HAP-1 (cell line): ENCODE results near the gene PAM16.

Experiments used
- DNase-seq, 2 experiments: peaks; one replicate each; pipeline ENCODE4 v3.0.0-alpha.2; 2016 to 2020; ENCODE audit warnings: low spot score in 2 of 2
- H3K27me3 ChIP-seq: fragments of 250-450 bp; sonication (Bioruptor Pico); 2 replicates; pipeline ENCODE4 v1.5.1; 2020; ENCODE audit warnings: low read depth, mild to moderate bottlenecking, moderate library complexity
- H3K36me3 ChIP-seq: fragments of 250-450 bp; sonication (Bioruptor Pico); replicated peaks from 2 replicates; pipeline ENCODE4 v1.5.1; 2020; ENCODE audit warnings: mild to moderate bottlenecking
- H3K4me1 ChIP-seq: fragments of 250-450 bp; sonication (Bioruptor Pico); 2 replicates; pipeline ENCODE4 v1.5.1; 2020; ENCODE audit warnings: mild to moderate bottlenecking
- H3K4me3 ChIP-seq: fragments of 250-450 bp; sonication (Bioruptor Pico); 2 replicates; pipeline ENCODE4 v1.5.1; 2020; ENCODE audit warnings: mild to moderate bottlenecking, moderate library complexity
- H3K9me3 ChIP-seq: fragments of 250-450 bp; sonication (Bioruptor Pico); 2 replicates; pipeline ENCODE4 v1.5.1; 2020; ENCODE audit warnings: mild to moderate bottlenecking, moderate library complexity
- in situ Hi-C: fragments of 300-500 bp; cut with MboI; formaldehyde crosslinking; loops from 3 replicates; pipeline ENCODE4 v1.14.3; 2020; ENCODE audit warnings: low sequenced_read_pairs, inconsistent platforms, mixed read lengths

Gene PAM16

DNA sequence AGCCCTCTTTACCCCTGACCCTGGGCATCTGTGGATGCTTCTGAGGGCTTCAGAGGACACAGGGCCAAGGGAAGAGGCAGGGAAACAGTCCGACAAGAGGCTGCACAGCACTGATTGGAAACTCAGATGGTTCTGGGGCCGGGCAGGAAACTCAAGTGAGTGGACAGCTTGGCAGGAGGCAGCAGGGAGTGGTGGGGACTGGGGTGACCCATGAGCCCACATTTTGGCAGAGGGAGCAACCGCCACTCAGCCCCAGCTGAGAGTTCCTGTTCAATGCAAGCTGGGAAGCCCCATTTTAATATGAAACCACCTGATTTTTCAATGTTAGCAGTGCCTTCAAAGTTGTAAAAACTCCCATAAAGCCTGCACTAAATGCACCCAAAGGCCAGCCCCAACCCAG, 19.0 kb upstream of the PAM16 start:
- Histone ChIP-seq H3K9me3 (no peaks in the 10 kb centered on the region), H3K36me3 (0 out of 2 replicates have a peak, but pooled peaks cover 1% of the 10 kb centered on the region), H3K4me3 (no peak overlapping the region), H3K4me1 (no peaks in the 10 kb centered on the region), H3K27me3 (no peaks in the 10 kb centered on the region)
- no peak for DNase-seq
- in situ Hi-C loops = no loop called here

DNA sequence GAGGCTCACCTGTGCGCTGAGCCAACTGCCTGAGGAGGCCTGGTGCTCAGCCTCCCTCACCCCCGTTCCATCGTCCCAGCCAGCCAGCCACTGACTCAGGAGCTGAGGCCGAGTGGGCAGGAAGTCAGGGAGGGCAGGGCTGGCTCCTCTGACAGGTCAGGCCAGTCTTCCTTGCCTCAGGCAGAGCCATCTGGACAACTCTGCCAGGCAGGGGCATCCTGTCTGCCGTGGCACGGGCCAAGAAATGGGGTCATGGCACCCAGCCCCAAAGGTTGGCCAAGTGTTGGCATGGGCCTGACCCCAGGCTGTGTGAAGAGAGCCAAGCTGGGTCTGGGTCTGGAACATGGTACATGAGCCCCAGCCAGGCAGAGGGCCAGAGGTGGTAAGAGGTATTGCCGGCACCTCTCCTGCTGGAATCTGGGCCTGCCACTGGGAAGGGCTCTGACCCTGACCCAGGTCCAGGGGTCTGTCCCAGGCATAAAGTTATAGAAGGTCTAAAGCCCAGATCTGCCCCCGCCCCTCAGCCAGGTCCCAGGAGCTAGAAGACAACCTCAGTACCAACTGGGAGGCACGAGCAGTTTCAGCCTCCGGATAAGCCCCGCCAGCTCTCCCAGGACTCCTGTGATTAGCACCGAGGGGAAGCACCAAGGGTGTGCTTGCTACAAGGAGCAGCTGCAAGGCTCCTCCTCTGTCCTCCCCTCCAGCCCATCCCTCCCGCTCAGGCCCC, 18.0 kb upstream of the PAM16 start:
- H3K36me3 ChIP-seq = peaks cover 2% of the 10 kb centered on the region; the same call in 1 of the 2 replicates
- no peaks in the 10 kb centered on the region for H3K4me1 ChIP-seq
- no peaks in the 10 kb centered on the region for H3K27me3 ChIP-seq
- no peaks in the 10 kb centered on the region for H3K9me3 ChIP-seq
- in situ Hi-C loops = no loop called here
- no peak overlapping the region for H3K4me3 ChIP-seq
- DNase-seq = no peak

DNA sequence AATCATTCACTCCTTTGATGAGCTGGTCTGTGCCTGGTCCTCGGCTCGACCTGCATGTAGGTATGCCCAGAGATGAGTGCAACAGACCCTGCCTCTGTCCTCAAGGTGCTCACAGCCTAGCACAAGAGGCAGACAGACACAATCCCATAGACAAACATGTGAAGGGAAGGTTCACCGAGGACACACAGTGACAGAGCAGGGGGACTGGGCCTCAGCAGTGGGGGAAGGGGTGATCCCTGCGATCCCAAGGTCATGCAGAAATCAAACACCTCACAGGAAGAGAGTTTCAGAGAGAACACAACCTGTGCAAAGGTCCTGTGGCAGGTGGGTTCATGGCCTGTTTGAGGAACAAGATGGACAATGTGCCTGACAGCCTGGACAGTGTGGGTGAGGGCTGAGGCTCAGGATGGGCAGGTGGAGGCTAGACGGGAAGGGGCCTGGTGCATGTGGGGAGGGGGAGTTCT, 16.3 kb upstream of the PAM16 start:
- H3K4me1 ChIP-seq = no peaks in the 10 kb centered on the region
- in situ Hi-C loops = no loop called here
- H3K9me3 ChIP-seq = no peaks in the 10 kb centered on the region

DNA sequence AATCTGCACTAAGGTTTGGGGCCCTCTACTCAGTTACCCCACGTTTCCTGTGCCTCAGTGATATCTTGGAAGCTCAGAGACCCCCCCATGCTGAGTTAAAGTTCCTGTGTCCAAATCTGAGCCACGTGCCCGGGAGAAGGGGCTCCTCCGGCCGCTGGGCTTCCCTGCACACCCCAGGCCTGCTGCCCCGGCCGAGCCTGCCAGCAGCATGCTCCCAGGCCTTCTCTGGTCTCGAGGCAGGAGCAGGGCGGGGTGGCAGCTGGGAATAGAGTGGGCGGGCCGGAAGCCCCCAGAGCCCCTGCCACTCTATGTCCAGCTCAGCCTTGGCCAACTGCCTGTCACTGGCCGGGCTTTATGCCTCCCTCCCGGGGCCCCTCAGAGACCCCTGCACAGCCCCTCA, 14.9 kb upstream of the PAM16 start:
- Histone ChIP-seq H3K36me3 (peaks cover 2% of the 10 kb centered on the region), H3K9me3 (no peaks in the 10 kb centered on the region), H3K4me3 (no peak overlapping the region), H3K27me3 (no peaks in the 10 kb centered on the region), H3K4me1 (no peaks in the 10 kb centered on the region)
- DNase-seq = no peak
- in situ Hi-C loops = no loop called here

More for the DNA sequence above, 16.3 kb upstream of the PAM16 start:
- Histone ChIP-seq H3K27me3 (no peaks in the 10 kb centered on the region), H3K4me3 (no peak overlapping the region), H3K36me3 (peaks cover 2% of the 10 kb centered on the region)
- no peak for DNase-seq

DNA sequence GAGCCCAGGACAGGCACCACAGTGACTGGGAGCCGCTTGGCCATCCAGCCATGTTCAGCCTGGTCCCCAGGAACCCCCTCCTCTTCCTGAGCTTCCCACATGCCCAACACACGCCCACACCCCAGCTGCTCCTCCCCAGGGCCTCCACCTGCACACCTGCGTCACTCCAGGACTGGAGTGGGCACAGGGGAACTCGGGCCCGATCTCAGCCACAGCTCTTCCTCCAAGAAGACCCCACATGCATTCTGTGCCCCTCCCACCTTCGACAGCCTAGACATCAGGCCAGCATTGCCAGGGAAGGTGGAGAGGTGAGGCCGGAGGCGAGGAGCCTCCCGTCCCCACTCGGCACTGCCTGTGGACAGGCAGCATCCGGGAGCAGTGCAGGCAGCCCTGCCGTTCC, 14.5 kb upstream of the PAM16 start:
- no peaks in the 10 kb centered on the region for H3K27me3 ChIP-seq
- in situ Hi-C loops = no loop called here
- H3K4me1 ChIP-seq = no peaks in the 10 kb centered on the region
- no peak overlapping the region for H3K4me3 ChIP-seq
- H3K36me3 ChIP-seq = peaks cover 2% of the 10 kb centered on the region
- H3K9me3 ChIP-seq = no peaks in the 10 kb centered on the region
- no peak for DNase-seq

DNA sequence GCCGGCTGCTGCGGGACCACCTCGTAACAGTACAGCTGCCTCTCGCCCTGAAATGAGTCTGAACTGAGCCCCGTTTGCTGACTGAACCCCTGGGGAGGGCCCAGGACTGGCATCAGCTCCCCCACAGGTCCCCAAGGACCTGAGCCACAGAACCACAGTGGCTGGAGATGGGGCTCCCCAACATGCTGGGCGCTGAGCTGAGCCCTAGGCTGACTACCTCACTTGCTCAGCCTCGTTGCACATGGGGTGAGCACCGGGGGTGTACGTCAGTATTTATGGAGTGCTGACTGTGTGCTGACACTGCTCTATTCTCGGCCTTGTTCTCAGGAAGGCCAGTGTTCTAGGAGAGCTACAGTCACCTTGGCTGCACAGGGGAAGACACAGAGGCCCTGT, 13.9 kb upstream of the PAM16 start:
- Histone ChIP-seq H3K27me3 (no peaks in the 10 kb centered on the region), H3K9me3 (no peaks in the 10 kb centered on the region), H3K36me3 (peaks cover 2% of the 10 kb centered on the region), H3K4me1 (no peaks in the 10 kb centered on the region), H3K4me3 (no peak overlapping the region)
- in situ Hi-C loops = no loop called here
- DNase-seq = no peak

DNA sequence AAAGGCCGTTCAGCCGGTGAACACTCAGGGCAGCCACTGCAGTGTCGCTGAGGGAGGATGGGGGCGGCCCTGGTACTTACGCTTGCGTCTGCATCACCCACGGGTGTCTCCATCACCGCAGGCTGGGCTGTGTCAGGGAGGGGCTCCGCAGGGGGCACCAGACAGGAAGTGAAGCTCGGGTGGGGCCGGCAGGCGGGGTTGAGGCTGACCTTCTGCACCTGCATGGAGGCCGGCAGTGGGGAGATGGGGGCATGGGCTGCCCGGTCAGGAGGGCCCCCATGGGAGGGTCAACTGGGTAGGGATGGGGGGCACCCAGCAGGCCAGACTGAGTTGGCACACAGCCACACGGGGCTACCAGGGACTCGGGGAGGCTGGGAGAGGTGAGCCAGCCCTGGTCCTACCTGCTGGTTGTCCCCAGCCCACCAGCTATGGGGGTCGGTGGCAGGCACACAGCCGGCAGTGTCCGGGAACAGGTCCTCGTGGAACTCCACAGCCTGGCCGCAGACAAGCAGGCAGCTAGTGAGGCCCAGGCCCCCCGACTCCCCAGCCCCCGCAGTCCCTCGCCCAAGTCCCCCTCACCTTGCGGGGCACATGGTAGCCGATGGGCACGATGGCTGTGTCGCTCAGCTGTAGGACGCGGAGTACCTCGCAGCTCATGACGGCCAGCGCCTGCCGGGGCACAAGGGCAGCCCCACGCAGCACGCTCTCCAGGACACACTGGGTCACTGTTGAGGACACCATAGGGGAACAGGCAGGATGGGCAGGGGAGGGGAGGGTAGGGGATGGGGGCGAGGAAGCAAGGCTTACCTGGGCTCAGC, 13.3 kb upstream of the PAM16 start:
- in situ Hi-C loops = no loop called here
- Histone ChIP-seq H3K4me1 (no peaks in the 10 kb centered on the region), H3K27me3 (no peaks in the 10 kb centered on the region), H3K36me3 (peaks cover 2% of the 10 kb centered on the region), H3K9me3 (no peaks in the 10 kb centered on the region), H3K4me3 (no peak overlapping the region)
- no peak for DNase-seq

DNA sequence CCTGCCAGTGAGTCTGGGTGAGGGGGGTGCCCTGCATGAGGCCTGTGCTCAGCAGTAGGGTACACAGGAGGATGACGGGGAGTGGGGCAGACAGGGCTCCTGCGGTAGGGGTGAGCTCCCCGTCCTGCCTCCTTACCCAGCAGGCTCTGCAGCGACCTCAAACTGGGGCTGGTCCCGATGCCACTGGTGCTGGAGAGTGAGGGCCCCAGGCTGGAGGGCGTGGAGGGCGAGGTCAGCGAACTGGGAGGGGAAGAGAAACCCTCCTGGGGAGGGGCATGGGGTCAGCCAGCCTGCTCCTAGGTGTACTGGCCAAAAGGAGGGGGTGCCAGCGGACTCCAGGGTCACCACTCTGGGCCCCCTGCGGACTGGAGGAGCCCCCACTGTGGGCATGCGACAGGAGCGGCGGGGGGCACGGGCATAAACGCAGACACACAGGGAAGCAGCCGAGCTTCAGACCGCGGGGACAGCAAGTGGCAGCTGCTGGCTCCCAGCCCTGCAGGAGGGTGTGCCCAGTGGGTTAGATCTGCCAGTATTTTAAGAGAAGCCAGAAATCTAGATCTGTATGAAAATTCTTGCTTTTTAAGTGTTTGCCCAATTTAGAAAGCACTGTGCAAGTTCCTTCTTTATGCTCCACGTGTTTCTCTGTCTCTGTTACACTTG, 11.5 kb upstream of the PAM16 start:
- Histone ChIP-seq H3K36me3 (peaks cover 2% of the 10 kb centered on the region), H3K4me1 (no peaks in the 10 kb centered on the region), H3K4me3 (no peak overlapping the region), H3K27me3 (no peaks in the 10 kb centered on the region), H3K9me3 (no peaks in the 10 kb centered on the region)
- DNase-seq = no peak
- in situ Hi-C loops = no loop called here

DNA sequence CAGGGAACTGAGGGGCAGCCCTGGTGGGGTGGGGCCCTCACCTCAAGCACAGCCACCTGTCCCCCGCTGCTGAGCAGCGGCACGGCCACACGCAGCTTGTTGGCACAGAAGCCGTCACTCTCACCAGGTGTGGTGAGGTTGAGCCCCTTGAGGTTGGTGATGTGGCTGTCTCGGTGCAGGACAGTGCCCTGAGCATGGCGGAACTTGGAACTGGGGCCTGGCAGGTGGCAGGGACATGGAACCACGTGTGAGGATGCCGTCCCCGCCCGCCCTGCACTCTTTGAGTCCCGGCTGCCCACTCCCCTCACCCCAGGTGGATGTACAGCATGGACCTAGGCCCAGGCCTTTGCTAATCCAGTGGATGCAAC, 10.8 kb upstream of the PAM16 start:
- H3K4me1 ChIP-seq = no peaks in the 10 kb centered on the region
- no peaks in the 10 kb centered on the region for H3K27me3 ChIP-seq
- H3K36me3 ChIP-seq = peaks cover 2% of the 10 kb centered on the region
- DNase-seq = no peak
- H3K4me3 ChIP-seq = no peak overlapping the region
- in situ Hi-C loops = no loop called here
- H3K9me3 ChIP-seq = no peaks in the 10 kb centered on the region

DNA sequence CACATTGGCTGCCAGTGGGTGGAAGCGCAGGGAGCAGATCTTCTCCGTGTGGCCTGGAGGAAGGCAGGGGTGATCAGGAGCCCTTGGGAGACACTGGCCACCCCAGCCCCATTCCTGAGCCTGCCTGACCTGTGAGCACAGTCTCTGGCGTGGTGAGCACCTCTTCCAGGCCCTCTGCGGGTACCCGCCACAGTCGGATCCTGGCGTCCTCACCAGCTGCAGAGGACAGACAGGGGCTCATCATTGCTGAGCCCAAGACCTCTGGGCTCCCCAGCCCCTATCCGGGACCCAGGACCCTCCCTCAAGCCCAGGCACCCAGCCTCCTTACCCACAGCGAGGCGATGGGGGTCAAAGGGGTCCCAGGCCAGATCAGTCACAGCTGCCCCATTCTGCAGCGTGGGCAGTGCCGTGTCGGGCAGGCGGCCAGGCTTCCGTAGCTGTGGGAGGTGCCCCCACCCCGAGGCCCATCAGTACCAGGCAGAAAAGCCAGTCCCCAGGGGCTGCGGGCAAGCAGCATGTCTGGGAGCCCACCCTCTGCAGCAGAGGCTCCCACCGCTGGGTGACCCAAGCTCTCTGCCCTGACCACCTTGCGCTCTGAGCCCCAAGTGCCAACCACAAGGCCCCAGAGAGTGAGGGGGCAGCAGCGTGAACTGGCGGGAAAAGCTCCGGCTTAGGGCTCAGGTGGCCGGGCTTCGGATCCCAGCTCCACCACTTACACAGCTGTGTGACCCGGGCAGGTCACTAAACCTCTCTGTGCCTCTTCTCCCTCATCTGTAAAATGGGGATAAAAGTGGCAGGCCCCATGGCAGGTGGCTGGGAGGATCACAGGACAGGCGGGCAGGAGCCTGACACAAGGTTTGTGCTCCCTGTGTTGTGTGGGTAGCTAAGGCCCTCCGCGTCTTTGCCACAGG, 10.2 kb upstream of the PAM16 start:
- Histone ChIP-seq H3K4me3 (no peak overlapping the region), H3K9me3 (no peaks in the 10 kb centered on the region), H3K27me3 (no peaks in the 10 kb centered on the region), H3K36me3 (peaks cover 2% of the 10 kb centered on the region), H3K4me1 (no peaks in the 10 kb centered on the region)
- in situ Hi-C loops = no loop called here
- DNase-seq = no peak

DNA sequence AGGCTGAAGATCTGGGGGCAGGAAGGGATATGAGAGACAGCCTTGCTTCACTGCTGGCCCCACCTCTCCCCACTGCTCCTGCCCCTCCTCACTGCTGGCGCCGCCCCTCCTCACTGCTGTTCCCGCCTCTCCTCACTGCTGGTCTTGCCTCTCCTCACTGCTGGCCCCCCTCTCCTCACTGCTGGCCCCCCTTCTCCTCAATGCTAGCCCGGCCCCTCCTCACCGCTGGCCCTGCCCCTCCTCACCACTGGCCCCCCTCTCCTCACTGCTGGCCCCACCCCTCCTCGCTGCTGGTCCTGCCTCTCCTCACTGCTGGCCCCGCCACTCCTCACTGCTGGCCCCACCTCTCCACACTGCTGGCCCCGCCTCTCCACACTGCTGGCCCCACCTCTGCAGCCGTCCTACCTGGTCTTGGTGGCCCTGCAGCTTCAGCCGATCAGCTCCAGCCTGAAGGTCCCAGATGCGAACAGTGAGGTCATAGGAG, 9.5 kb upstream of the PAM16 start:
- in situ Hi-C loops = no loop called here
- peaks cover 2% of the 10 kb centered on the region for H3K36me3 ChIP-seq
- no peak overlapping the region for H3K4me3 ChIP-seq
- DNase-seq = peak; percentile 21 to 69
- no peaks in the 10 kb centered on the region for H3K9me3 ChIP-seq
- H3K27me3 ChIP-seq = no peaks in the 10 kb centered on the region
- no peaks in the 10 kb centered on the region for H3K4me1 ChIP-seq

DNA sequence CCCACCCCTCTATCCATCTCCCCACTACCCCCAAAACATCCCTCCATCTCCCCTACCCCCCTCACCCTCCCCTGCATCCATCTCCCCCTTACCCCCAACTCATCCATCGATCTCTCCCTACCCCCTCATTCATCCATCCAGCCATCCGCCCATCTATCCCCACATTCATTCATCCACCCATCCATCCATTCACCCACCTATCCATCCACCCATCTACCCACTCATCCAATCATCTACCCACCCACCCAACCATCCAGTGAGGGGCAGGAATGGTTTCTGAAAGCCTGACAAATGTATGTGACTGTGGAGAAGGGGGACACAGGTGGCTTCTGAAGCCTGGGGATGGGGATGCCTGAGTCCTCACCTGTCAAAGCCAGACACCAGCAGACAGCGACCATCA, 8.8 kb upstream of the PAM16 start:
- no peaks in the 10 kb centered on the region for H3K27me3 ChIP-seq
- H3K4me1 ChIP-seq = no peaks in the 10 kb centered on the region
- H3K4me3 ChIP-seq = no peak overlapping the region
- in situ Hi-C loops = no loop called here
- no peaks in the 10 kb centered on the region; the same call in none of the 2 replicates for H3K36me3 ChIP-seq
- H3K9me3 ChIP-seq = no peaks in the 10 kb centered on the region
- no peak for DNase-seq
